Measurements from ENCODE around the gene SFMBT2. TPM values are rescaled to one million over a fixed set of nuclear protein-coding genes. Genes with fewer than 3 reads are reported as not detected.

SFMBT2 gene
- total RNA-seq, 1 experiment from 2014 or later = 1.3 TPM

- ChIA-PET POLR2A (no interaction called here), CTCF (no interaction called here)
- Histone ChIP-seq H3K27ac (ENCODE audit: low read length) (no peak overlapping the region), H3K27me3 (ENCODE audit: control insufficient read depth, insufficient read depth, low read length) (no peaks in the 10 kb centered on the region), H3K9me3 (ENCODE audit: control insufficient read depth, insufficient read depth, low read depth, low read length) (no peaks in the 10 kb centered on the region), H3K36me3 (ENCODE audit: control insufficient read depth, insufficient read depth, low read length) (no peaks in the 10 kb centered on the region), H3K4me1 (ENCODE audit: control insufficient read depth, insufficient read depth, low read length) (no peaks in the 10 kb centered on the region), H3K4me3 (ENCODE audit: low read depth in 2 of 2, low read length in 2 of 2) (no peak overlapping the region)
- ATAC-seq = no peak
- DNase-seq (ENCODE audit: low read depth, low spot score) = no peak
- intact Hi-C loops (cut with micrococcal nuclease; ENCODE audit: unreplicated experiment) = no loop called here
- TF ChIP-seq SIN3A (IDR thresholded peaks at IDR 0.05; ENCODE audit: borderline replicate concordance, insufficient read depth, low read depth, low read length) (no peak), REST (IDR thresholded peaks at IDR 0.05; ENCODE audit: insufficient read depth in 1 of 2, low read depth in 2 of 2, low read length in 1 of 2) (no peak), TCF7L2 (IDR thresholded peaks at IDR 0.05; ENCODE audit: low read depth, low read length) (no peak), POLR2AphosphoS5 (IDR thresholded peaks at IDR 0.05; ENCODE audit: low read depth, low read length) (no peak), CTCF (IDR thresholded peaks at IDR 0.05) (no peak)
- in situ Hi-C loops (cut with HindIII; ENCODE audit: low pct_unique_long_range_greater_than_20kb, low sequenced_read_pairs) = no loop called here
- BruUV-seq (replicated peaks) = no TSS peak
Measured at GRCh38 chr10:7327885-7328284, 82.9 kb downstream of the SFMBT2 start.

GRCh38 chr10:7322623-7323022 is 88.2 kb downstream of the SFMBT2 start:
- Histone ChIP-seq H3K4me3 (ENCODE audit: low read depth in 2 of 2, low read length in 2 of 2) (no peak overlapping the region), H3K27ac (ENCODE audit: low read length) (no peak overlapping the region), H3K4me1 (ENCODE audit: control insufficient read depth, insufficient read depth, low read length) (no peaks in the 10 kb centered on the region; the same call in 1 of the 2 replicates), H3K27me3 (ENCODE audit: control insufficient read depth, insufficient read depth, low read length) (no peaks in the 10 kb centered on the region), H3K36me3 (ENCODE audit: control insufficient read depth, insufficient read depth, low read length) (no peaks in the 10 kb centered on the region), H3K9me3 (ENCODE audit: control insufficient read depth, insufficient read depth, low read depth, low read length) (no peaks in the 10 kb centered on the region)
- no peak for DNase-seq (ENCODE audit: low read depth, low spot score)
- TF ChIP-seq REST (IDR thresholded peaks at IDR 0.05; ENCODE audit: insufficient read depth in 1 of 2, low read depth in 2 of 2, low read length in 1 of 2) (no peak), CTCF (IDR thresholded peaks at IDR 0.05) (no peak), SIN3A (IDR thresholded peaks at IDR 0.05; ENCODE audit: borderline replicate concordance, insufficient read depth, low read depth, low read length) (no peak), POLR2AphosphoS5 (IDR thresholded peaks at IDR 0.05; ENCODE audit: low read depth, low read length) (no peak), TCF7L2 (IDR thresholded peaks at IDR 0.05; ENCODE audit: low read depth, low read length) (no peak)
- CTCF ChIA-PET = no interaction called here
- ATAC-seq = no peak
- in situ Hi-C loops (cut with HindIII; ENCODE audit: low pct_unique_long_range_greater_than_20kb, low sequenced_read_pairs) (no loop called here), intact Hi-C loops (cut with micrococcal nuclease; ENCODE audit: unreplicated experiment) (no loop called here)
- POLR2A ChIA-PET = no interaction called here
- no TSS peak for BruUV-seq (replicated peaks)

Data from Panc1 (cell line).